Neural cell (in vitro differentiated cells): Measurements from ENCODE around the gene GNAQ. TPM values are rescaled to one million over a fixed set of nuclear protein-coding genes. Genes with fewer than 3 reads are reported as not detected.

Source experiments
- H2AFZ ChIP-seq: fragments of 200-600, 300-800 bp; sonication (generic), shearing (Covaris generic); 2 replicates; pipeline ENCODE4 v1.6.0; 2014; ENCODE audit warnings: low read depth, mild to moderate bottlenecking, antibody characterized with exemption, low read length, moderate library complexity
- H3F3A ChIP-seq: fragments of 200-600 bp; shearing (Covaris generic); 2 replicates; pipeline ENCODE4 v1.6.1; 2016; ENCODE audit warnings: mild to moderate bottlenecking, moderate library complexity, mixed read lengths, antibody characterized with exemption, low read length; ENCODE audit not compliant: insufficient read depth, poor library complexity, severe bottlenecking
- H3K27ac ChIP-seq: fragments of 200-600, 300-800 bp; sonication (generic), shearing (Covaris generic); 2 replicates; pipeline ENCODE4 v1.5.1; 2014; ENCODE audit warnings: mild to moderate bottlenecking, low read length, moderate library complexity
- H3K27me3 ChIP-seq: fragments of 300-800, 200-600 bp; sonication (generic), shearing (Covaris generic); 2 replicates; pipeline ENCODE4 v1.6.0; 2014; ENCODE audit warnings: mild to moderate bottlenecking, low read depth, low read length, moderate library complexity; ENCODE audit not compliant: insufficient read depth
- H3K36me3 ChIP-seq: fragments of 300-800, 200-600 bp; sonication (generic), shearing (Covaris generic); 2 replicates; pipeline ENCODE4 v1.5.1; 2014; ENCODE audit warnings: mild to moderate bottlenecking, antibody characterized with exemption, low read length, moderate library complexity; ENCODE audit not compliant: insufficient read depth
- H3K4me2 ChIP-seq: fragments of 300-800, 200-600 bp; sonication (generic), shearing (Covaris generic); 2 replicates; pipeline ENCODE4 v1.6.0; 2014; ENCODE audit warnings: mild to moderate bottlenecking, low read length
- H3K4me3 ChIP-seq: fragments of 300-800, 200-600 bp; sonication (generic), shearing (Covaris generic); 2 replicates; pipeline ENCODE4 v1.5.1; 2014; ENCODE audit warnings: mild to moderate bottlenecking, low read length, moderate library complexity
- H3K79me2 ChIP-seq: fragments of 200-600 bp; shearing (Covaris generic); replicated peaks from 2 replicates; pipeline ENCODE4 v1.6.0; 2014; ENCODE audit warnings: mild to moderate bottlenecking, low read length, moderate library complexity; ENCODE audit not compliant: insufficient read depth
- H3K9ac ChIP-seq: fragments of 300-800, 200-600 bp; sonication (generic), shearing (Covaris generic); 2 replicates; pipeline ENCODE4 v1.6.1; 2016; ENCODE audit warnings: mild to moderate bottlenecking, low read length, mixed read lengths
- H3K9me2 ChIP-seq: fragments of 200-600 bp; shearing (Covaris generic); 2 replicates; pipeline ENCODE4 v1.6.1; 2016; ENCODE audit warnings: mild to moderate bottlenecking, low read length, mixed read lengths; ENCODE audit not compliant: insufficient read depth
- H3K9me3 ChIP-seq: fragments of 200-600, 300-800 bp; sonication (generic), shearing (Covaris generic); 2 replicates; pipeline ENCODE4 v1.6.1; 2016; ENCODE audit warnings: mild to moderate bottlenecking, mixed run types, low read length, moderate library complexity, mixed read lengths
- H4K20me1 ChIP-seq: fragments of 200-600 bp; shearing (Covaris generic); 2 replicates; pipeline ENCODE4 v1.6.1; 2016; ENCODE audit warnings: mild to moderate bottlenecking, mixed run types; ENCODE audit not compliant: insufficient read depth
- CTCF ChIP-seq: fragments of 450-650 bp; IDR thresholded peaks from 2 replicates; pipeline ENCODE4 v1.5.1; 2014; ENCODE audit warnings: antibody characterized with exemption, mild to moderate bottlenecking, moderate library complexity; ENCODE audit not compliant: poor library complexity, severe bottlenecking
- EP300 ChIP-seq: fragments of 450-650 bp; conservative IDR thresholded peaks from 2 replicates; pipeline ENCODE4 v1.6.1; 2014; ENCODE audit warnings: antibody characterized with exemption, mild to moderate bottlenecking, moderate library complexity; ENCODE audit not compliant: poor library complexity, severe bottlenecking
- EZH2 ChIP-seq: fragments of 200-600, 300-800 bp; shearing (Covaris generic), sonication (generic); IDR thresholded peaks from 2 replicates; pipeline ENCODE4 v1.6.1; 2014; ENCODE audit warnings: antibody characterized with exemption, low read length, borderline replicate concordance, mild to moderate bottlenecking; ENCODE audit not compliant: insufficient read depth, poor library complexity, severe bottlenecking
- MXI1 ChIP-seq: fragments of 450-650 bp; conservative IDR thresholded peaks from 2 replicates; pipeline ENCODE4 v1.6.1; 2014; ENCODE audit warnings: antibody characterized with exemption, mild to moderate bottlenecking; ENCODE audit not compliant: poor library complexity, severe bottlenecking
- POLR2AphosphoS5 ChIP-seq: IDR thresholded peaks from 2 replicates; pipeline ENCODE4 v1.6.1; 2012
- RAD21 ChIP-seq: fragments of 450-650 bp; conservative IDR thresholded peaks from 2 replicates; pipeline ENCODE4 v1.6.1; 2014; ENCODE audit warnings: antibody characterized with exemption, mild to moderate bottlenecking, moderate library complexity
- REST ChIP-seq: IDR thresholded peaks from 2 replicates; pipeline ENCODE4 v1.6.1; 2012; ENCODE audit warnings: borderline replicate concordance
- SMC3 ChIP-seq: fragments of 450-650 bp; conservative IDR thresholded peaks from 2 replicates; pipeline ENCODE4 v1.6.1; 2014; ENCODE audit warnings: antibody characterized with exemption, mild to moderate bottlenecking, moderate library complexity; ENCODE audit not compliant: poor library complexity
- TAF1 ChIP-seq: IDR thresholded peaks from 2 replicates; pipeline ENCODE4 v1.6.1; 2012; ENCODE audit warnings: low read depth
- polyA plus RNA-seq: library from polyadenylated mRNA; depleted of rRNA; stranded (reverse); fragments of >200 nt; gene quantifications from 2 replicates; pipeline ENCODE4 v1.2.3, GENCODE V29; 2014

Gene GNAQ
- polyA plus RNA-seq, 1 donor from 2014 or later: 86.7 TPM

GRCh38 chr9:77731008-77731698, 300.5 kb downstream of the GNAQ start:
- Histone ChIP-seq H3K4me2 (no peak overlapping the region), H3K36me3 (peaks cover 16% of the 10 kb centered on the region), H2AFZ (no peak overlapping the region), H3K27me3 (no peaks in the 10 kb centered on the region), H3K9me2 (no peaks in the 10 kb centered on the region), H3F3A (no peaks in the 10 kb centered on the region), H4K20me1 (no peaks in the 10 kb centered on the region), H3K9ac (no peak overlapping the region), H3K4me3 (no peak overlapping the region), H3K27ac (no peak overlapping the region), H3K9me3 (no peaks in the 10 kb centered on the region), H3K79me2 (no peaks in the 10 kb centered on the region)
- TF ChIP-seq POLR2AphosphoS5 (no peak), EP300 (no peak), EZH2 (no peak), REST (no peak), CTCF (no peak), RAD21 (no peak), TAF1 (no peak), SMC3 (no peak), MXI1 (no peak)

- Histone ChIP-seq H3K4me2 (no peak overlapping the region), H2AFZ (no peak overlapping the region), H3F3A (no peaks in the 10 kb centered on the region), H3K36me3 (peaks cover 16% of the 10 kb centered on the region), H4K20me1 (no peaks in the 10 kb centered on the region), H3K9ac (no peak overlapping the region), H3K9me3 (no peaks in the 10 kb centered on the region), H3K4me3 (no peak overlapping the region), H3K27ac (no peak overlapping the region), H3K27me3 (no peaks in the 10 kb centered on the region), H3K9me2 (no peaks in the 10 kb centered on the region), H3K79me2 (no peaks in the 10 kb centered on the region)
- TF ChIP-seq TAF1: no peak
- TF ChIP-seq MXI1: no peak
- no peak for TF ChIP-seq REST
These were observed 302.4 kb downstream of the GNAQ start for GRCh38 chr9:77729177-77729576.
